ENCODE data around the gene ZC3H18.

DNA sequence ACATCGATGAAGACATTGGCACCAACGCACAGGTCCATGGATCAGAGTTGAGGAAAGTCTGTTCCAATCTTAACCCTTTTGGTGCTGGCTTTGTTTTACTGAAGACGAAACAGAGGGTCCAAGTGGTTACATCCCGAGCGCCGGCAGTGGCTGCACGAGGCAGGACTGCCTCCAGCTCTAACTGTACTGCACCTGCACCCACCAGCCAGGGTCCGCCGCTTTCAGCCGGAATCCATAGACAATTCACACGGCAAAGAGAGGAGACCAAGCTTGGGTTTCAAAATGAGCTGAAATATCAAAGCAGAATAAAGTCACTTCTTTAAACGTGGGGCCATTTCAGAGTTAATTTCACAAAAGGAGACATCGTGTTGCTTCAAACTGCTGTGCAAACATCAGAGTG lies 21.2 kb upstream of the ZC3H18 start:
- TF ChIP-seq POLR2AphosphoS5 (IDR thresholded peaks at IDR 0.05; ENCODE audit: low read depth, low read length) (no peak), SP1 (IDR thresholded peaks at IDR 0.05; ENCODE audit: low read depth) (no peak), CBX3 (IDR thresholded peaks at IDR 0.05; ENCODE audit: low read depth) (no peak), EZH2phosphoT487 (IDR thresholded peaks at IDR 0.05; ENCODE audit: borderline replicate concordance) (no peak), CTCF (IDR thresholded peaks at IDR 0.05 in 2 of 3, conservative IDR thresholded peaks at IDR 0.05 in 1 of 3; ENCODE audit: borderline replicate concordance in 1 of 3, insufficient read depth in 1 of 3, low read depth in 2 of 3, low read length in 2 of 3) (no peak), EZH2 (IDR thresholded peaks at IDR 0.05) (no peak), JUND (IDR thresholded peaks at IDR 0.05) (no peak)
